Activated B cell treated with CpG ODN at 0.5 μM for 24 hours (primary cell): Measurements from ENCODE around the gene ADAM22. TPM values are rescaled to one million over a fixed set of nuclear protein-coding genes. Genes with fewer than 3 reads are reported as not detected.

ENCODE experiments used
- ATAC-seq: fragments of 200-7000 bp; cut with Tn5 transposase; one replicate; pipeline ENCODE4 v1.10.0; 2021; ENCODE audit warnings: low read depth, mild to moderate bottlenecking, moderate library complexity
- CTCF ChIA-PET: fragments of 350-600 bp; sonication (Branson Sonifier 250); formaldehyde crosslinking; loops from one replicate; lab custom pipeline; 2021; ENCODE audit warnings: antibody characterized with exemption; lab: Charles Lee
- POLR2A ChIA-PET: fragments of 350-600 bp; sonication (Branson Sonifier 250); formaldehyde crosslinking; loops from one replicate; lab custom pipeline; 2021; ENCODE audit warnings: antibody characterized with exemption; lab: Charles Lee
- DNase-seq: peaks from one replicate; pipeline ENCODE4 v3.0.0; 2022
- H3K27ac Mint-ChIP-seq: one replicate; pipeline ENCODE4 v1.8.0; 2020; ENCODE audit warnings: mixed read lengths
- H3K27me3 Mint-ChIP-seq: one replicate; pipeline ENCODE4 v1.8.0; 2021; ENCODE audit warnings: mixed read lengths
- H3K36me3 Mint-ChIP-seq: one replicate; pipeline ENCODE4 v1.8.0; 2021; ENCODE audit warnings: low read depth, mixed read lengths
- H3K4me1 Mint-ChIP-seq: one replicate; pipeline ENCODE4 v1.8.0; 2021; ENCODE audit warnings: mixed read lengths
- H3K4me3 Mint-ChIP-seq: one replicate; pipeline ENCODE4 v1.8.0; 2020; ENCODE audit warnings: mild to moderate bottlenecking, mixed read lengths
- H3K9me3 Mint-ChIP-seq: one replicate; pipeline ENCODE4 v1.8.0; 2020; ENCODE audit warnings: mixed read lengths
- CTCF ChIP-seq: fragments of 200-600 bp; IDR thresholded peaks from one replicate; pipeline ENCODE4 v1.8.0; 2022; ENCODE audit warnings: antibody characterized with exemption, mild to moderate bottlenecking
- intact Hi-C: fragments of 100-400 bp; cut with micrococcal nuclease; formaldehyde crosslinking; loops from one replicate; pipeline ENCODE4 v1.15.1; 2024
- total RNA-seq: library from RNA; stranded (reverse); gene quantifications from 2 replicates; pipeline ENCODE4 v1.2.3, GENCODE V29; 2022

ADAM22 gene
- total RNA-seq, 1 donor from 2014 or later: 0.71 TPM

GRCh38 chr7:88075216-88075615 lies 141.2 kb downstream of the ADAM22 start:
- Mint-ChIP-seq H3K9me3 (no peaks in the 10 kb centered on the region), H3K27me3 (peaks cover 2% of the 10 kb centered on the region), H3K4me1 (no peaks in the 10 kb centered on the region), H3K36me3 (no peaks in the 10 kb centered on the region), H3K4me3 (no peak overlapping the region), H3K27ac (no peak overlapping the region)
- DNase-seq: no peak
- intact Hi-C loops: no loop called here
- POLR2A ChIA-PET: no interaction called here
- TF ChIP-seq CTCF: no peak
- ATAC-seq: no peak
- CTCF ChIA-PET: no interaction called here

- H3K36me3 Mint-ChIP-seq: no peaks in the 10 kb centered on the region
- no peak for TF ChIP-seq CTCF
- no peaks in the 10 kb centered on the region for H3K9me3 Mint-ChIP-seq
- no peaks in the 10 kb centered on the region for H3K27me3 Mint-ChIP-seq
- intact Hi-C loops: no loop called here
- POLR2A ChIA-PET: no interaction called here
- no peak overlapping the region for H3K27ac Mint-ChIP-seq
- DNase-seq (no peak), ATAC-seq (no peak)
- no peaks in the 10 kb centered on the region for H3K4me1 Mint-ChIP-seq
- H3K4me3 Mint-ChIP-seq: no peak overlapping the region
- CTCF ChIA-PET: no interaction called here
Measured at GRCh38 chr7:88083883-88084282, 149.8 kb downstream of the ADAM22 start.

GRCh38 chr7:88089561-88089960 lies 155.5 kb downstream of the ADAM22 start:
- Mint-ChIP-seq H3K36me3 (no peaks in the 10 kb centered on the region), H3K4me1 (no peaks in the 10 kb centered on the region), H3K27ac (no peak overlapping the region), H3K27me3 (peaks cover 5% of the 10 kb centered on the region), H3K4me3 (no peak overlapping the region), H3K9me3 (no peaks in the 10 kb centered on the region)
- DNase-seq (no peak), ATAC-seq (no peak)
- POLR2A ChIA-PET: no interaction called here
- CTCF ChIA-PET: no interaction called here
- no peak for TF ChIP-seq CTCF
- intact Hi-C loops: no loop called here

GRCh38 chr7:88090240-88090639 lies 156.2 kb downstream of the ADAM22 start:
- no peak for TF ChIP-seq CTCF
- CTCF ChIA-PET: no interaction called here

GRCh38 chr7:88090671-88091070 lies 156.6 kb downstream of the ADAM22 start:
- Mint-ChIP-seq H3K36me3 (no peaks in the 10 kb centered on the region), H3K27ac (no peak overlapping the region), H3K4me3 (no peak overlapping the region), H3K4me1 (no peaks in the 10 kb centered on the region), H3K27me3 (peaks cover 5% of the 10 kb centered on the region), H3K9me3 (no peaks in the 10 kb centered on the region)
- POLR2A ChIA-PET: no interaction called here
- intact Hi-C loops: no loop called here
- CTCF ChIA-PET: no interaction called here
- ATAC-seq (no peak), DNase-seq (no peak)
- no peak for TF ChIP-seq CTCF

More at GRCh38 chr7:88090240-88090639, 156.2 kb downstream of the ADAM22 start:
- Mint-ChIP-seq H3K9me3 (no peaks in the 10 kb centered on the region), H3K27me3 (peaks cover 5% of the 10 kb centered on the region), H3K27ac (no peak overlapping the region), H3K36me3 (no peaks in the 10 kb centered on the region), H3K4me1 (no peaks in the 10 kb centered on the region), H3K4me3 (no peak overlapping the region)
- ATAC-seq (no peak), DNase-seq (no peak)
- POLR2A ChIA-PET: no interaction called here
- intact Hi-C loops: no loop called here
